SU-DHL-6 (cell line): ENCODE results near the gene ZNF581.

Experiments
- H2AFZ ChIP-seq: fragments of 200-600 bp; sonication (generic); 2 replicates; pipeline ENCODE4 v1.6.1; 2014; ENCODE audit warnings: low read depth, mild to moderate bottlenecking, moderate library complexity, mixed read lengths, antibody characterized with exemption, low read length; ENCODE audit not compliant: severe bottlenecking
- H3F3A ChIP-seq: fragments of 200-600 bp; shearing (Covaris generic); 2 replicates; pipeline ENCODE4 v1.6.0; 2016; ENCODE audit warnings: antibody characterized with exemption, mild to moderate bottlenecking; ENCODE audit not compliant: insufficient read depth
- H3K27ac ChIP-seq: fragments of 200-600 bp; sonication (generic); 2 replicates; pipeline ENCODE4 v1.5.1; 2016; ENCODE audit warnings: low read depth, mild to moderate bottlenecking, low read length, moderate library complexity, mixed read lengths
- H3K27me3 ChIP-seq: fragments of 200-600 bp; sonication (generic), shearing (Covaris generic); 2 replicates; pipeline ENCODE4 v1.6.0; 2014; ENCODE audit warnings: mild to moderate bottlenecking, low read length
- H3K36me3 ChIP-seq: fragments of 200-600 bp; sonication (generic); 2 replicates; pipeline ENCODE4 v1.6.1; 2014; ENCODE audit warnings: mild to moderate bottlenecking, low read length, mixed read lengths
- H3K4me2 ChIP-seq: fragments of 300-600, 200-600 bp; shearing (Covaris generic), sonication (generic); 2 replicates; pipeline ENCODE4 v1.6.0; 2014; ENCODE audit warnings: low read length, low read depth, mild to moderate bottlenecking; ENCODE audit not compliant: poor library complexity, severe bottlenecking
- H3K4me3 ChIP-seq: fragments of 200-600 bp; sonication (generic); 2 replicates; pipeline ENCODE4 v1.5.1; 2014; ENCODE audit warnings: antibody characterized with exemption, low read length, mild to moderate bottlenecking, mixed read lengths; ENCODE audit not compliant: insufficient read depth, poor library complexity, severe bottlenecking
- H3K79me2 ChIP-seq: fragments of 200-600 bp; sonication (generic); 2 replicates; pipeline ENCODE4 v1.6.1; 2014; ENCODE audit warnings: mild to moderate bottlenecking, low read length, moderate library complexity; ENCODE audit not compliant: insufficient read depth
- H3K9ac ChIP-seq: fragments of 200-600 bp; sonication (generic); 2 replicates; pipeline ENCODE4 v1.7.0; 2014; ENCODE audit warnings: mild to moderate bottlenecking, low read length
- H3K9me2 ChIP-seq: fragments of 200-600 bp; sonication (generic); replicated peaks from 2 replicates; pipeline ENCODE4 v1.6.1; 2014; ENCODE audit warnings: low read length; ENCODE audit not compliant: insufficient read depth
- H3K9me3 ChIP-seq: fragments of 200-600 bp; sonication (generic); 2 replicates; pipeline ENCODE4 v1.6.1; 2014; ENCODE audit warnings: low read length, mixed read lengths; ENCODE audit not compliant: insufficient read depth
- H4K20me1 ChIP-seq: fragments of 200-600 bp; sonication (generic); 2 replicates; pipeline ENCODE4 v1.6.1; 2014; ENCODE audit warnings: low read depth, mild to moderate bottlenecking, antibody characterized with exemption, low read length, moderate library complexity, mixed read lengths
- CTCF ChIP-seq: fragments of 200-600 bp; sonication (generic); IDR thresholded peaks from one replicate; pipeline ENCODE4 v1.5.1; 2017; ENCODE audit warnings: antibody characterized with exemption, mild to moderate bottlenecking, low read length, moderate library complexity; ENCODE audit not compliant: insufficient read depth, poor library complexity, severe bottlenecking
- EZH2phosphoT487 ChIP-seq: fragments of 200-600 bp; sonication (generic), shearing (Covaris generic); conservative IDR thresholded peaks from 2 replicates; pipeline ENCODE4 v1.6.1; 2018; ENCODE audit warnings: mild to moderate bottlenecking, antibody characterized with exemption, low read length, moderate library complexity, mixed read lengths

The ZNF581 gene

GRCh38 chr19:55611300-55611982 is 32.0 kb upstream of the ZNF581 start:
- Histone ChIP-seq H3F3A (no peaks in the 10 kb centered on the region), H4K20me1 (no peaks in the 10 kb centered on the region), H3K27me3 (no peaks in the 10 kb centered on the region), H3K9me3 (no peaks in the 10 kb centered on the region), H3K36me3 (no peaks in the 10 kb centered on the region), H3K4me2 (no peak overlapping the region), H3K9ac (no peak overlapping the region), H2AFZ (no peak overlapping the region), H3K27ac (no peak overlapping the region), H3K79me2 (peaks cover 24% of the 10 kb centered on the region), H3K9me2 (no peaks in the 10 kb centered on the region), H3K4me3 (no peak overlapping the region)
- TF ChIP-seq EZH2phosphoT487: no peak
- no peak for TF ChIP-seq CTCF

DNA sequence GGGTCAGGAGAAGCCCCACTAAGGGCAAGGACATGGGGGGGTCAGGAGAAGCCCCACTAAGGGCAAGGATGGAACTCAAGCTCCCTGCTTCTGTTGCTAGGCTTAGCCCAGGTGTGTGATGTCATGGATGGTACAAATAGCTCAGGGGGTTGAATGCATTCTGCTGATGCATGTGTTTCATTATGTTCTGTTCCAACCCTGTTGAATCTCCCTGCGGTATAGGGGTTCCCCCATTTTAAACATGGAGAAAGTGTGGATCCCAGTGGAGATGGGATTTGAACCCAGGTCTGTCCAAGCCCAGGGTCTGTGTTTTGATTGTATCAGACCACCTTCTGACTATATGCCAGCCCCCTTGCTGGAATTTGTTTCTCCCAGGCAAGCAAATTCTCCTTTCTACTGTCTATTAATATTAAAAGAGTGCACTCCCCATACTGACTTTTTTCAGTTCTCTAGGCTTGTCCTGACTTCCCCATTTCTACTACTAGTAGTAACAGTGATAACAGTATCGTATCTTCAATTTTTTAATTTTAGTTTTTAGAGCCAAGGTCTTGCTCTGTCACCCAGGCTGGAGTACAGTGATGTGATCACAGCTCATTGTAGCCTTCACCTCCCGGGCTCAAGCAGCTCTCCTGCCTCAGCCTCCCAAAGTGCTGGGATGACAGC is 31.3 kb upstream of the ZNF581 start:
- Histone ChIP-seq H3K27ac (no peak overlapping the region), H3K79me2 (peaks cover 17% of the 10 kb centered on the region)

GRCh38 chr19:55613396-55613795 is 30.1 kb upstream of the ZNF581 start:
- Histone ChIP-seq H3K9me2 (no peaks in the 10 kb centered on the region), H3K4me2 (no peak overlapping the region), H3K27ac (no peak overlapping the region), H3K27me3 (no peaks in the 10 kb centered on the region), H3K79me2 (peaks cover 8% of the 10 kb centered on the region; the same call in 1 of the 2 replicates), H3K36me3 (no peaks in the 10 kb centered on the region), H4K20me1 (no peaks in the 10 kb centered on the region), H3K4me3 (no peak overlapping the region), H3K9me3 (no peaks in the 10 kb centered on the region), H3K9ac (no peak overlapping the region), H2AFZ (no peak overlapping the region), H3F3A (no peaks in the 10 kb centered on the region)
- no peak for TF ChIP-seq EZH2phosphoT487
- no peak for TF ChIP-seq CTCF

More for the DNA sequence above, 31.3 kb upstream of the ZNF581 start:
- no peak overlapping the region for H2AFZ ChIP-seq
- no peaks in the 10 kb centered on the region for H3K36me3 ChIP-seq
- no peaks in the 10 kb centered on the region for H3K27me3 ChIP-seq
- no peaks in the 10 kb centered on the region for H3F3A ChIP-seq
- H3K9ac ChIP-seq: no peak overlapping the region
- H4K20me1 ChIP-seq: no peaks in the 10 kb centered on the region
- H3K4me2 ChIP-seq: no peak overlapping the region
- no peaks in the 10 kb centered on the region for H3K9me3 ChIP-seq
- TF ChIP-seq EZH2phosphoT487 (no peak), CTCF (no peak)
- no peaks in the 10 kb centered on the region for H3K9me2 ChIP-seq
- no peak overlapping the region for H3K4me3 ChIP-seq
